Measurements from ENCODE around the gene MCTP2. TPM values are rescaled to one million over a fixed set of nuclear protein-coding genes. Genes with fewer than 3 reads are reported as not detected.

Gene MCTP2
- total and polyA plus RNA-seq, 2 of the 13 experiments (the other 11 are each of a cell fraction or from before 2014, with no cell fraction given) = 5.1 to 8.6 TPM

DNA sequence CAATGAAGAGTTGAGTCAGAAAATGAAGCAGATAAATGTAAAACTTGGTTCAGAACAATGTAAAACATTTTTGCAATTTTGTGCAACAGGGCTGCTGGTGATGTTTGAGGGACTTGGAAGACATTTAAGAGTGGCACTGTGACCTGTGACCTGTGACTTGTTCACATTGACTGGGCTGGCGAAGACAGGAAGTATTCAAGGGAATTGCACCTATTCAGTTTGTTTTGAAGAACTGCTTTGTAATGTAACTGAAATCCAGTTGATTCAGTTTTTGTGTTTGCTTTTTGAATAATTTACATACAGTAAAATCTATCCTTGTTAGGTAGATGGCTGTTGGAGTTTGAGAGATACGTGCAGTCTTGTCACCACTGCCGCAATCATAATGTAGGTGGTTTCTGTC is 35.4 kb downstream of the MCTP2 start:
- no peak overlapping the region for H2AFZ ChIP-seq (ENCODE audit: low read length)
- POLR2A ChIA-PET = no interaction called here

DNA sequence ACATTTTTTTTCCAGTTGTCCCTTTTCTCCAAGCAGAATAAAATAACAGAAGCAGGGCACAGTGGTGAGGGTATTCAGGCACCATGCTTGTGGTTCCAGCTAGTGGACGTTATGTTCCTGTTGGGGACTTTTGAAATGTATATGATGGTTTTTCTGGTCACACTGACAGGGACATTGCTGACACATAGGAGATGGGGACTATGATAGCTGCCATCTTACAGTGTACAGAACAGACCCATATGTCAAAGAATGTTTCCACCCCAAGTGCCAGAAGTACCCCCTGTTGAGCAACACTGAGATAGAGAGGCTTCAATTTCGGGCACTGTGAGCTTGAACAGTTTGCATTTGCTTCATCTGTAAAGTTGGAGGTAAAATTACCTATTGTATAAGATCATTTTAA is 38.6 kb downstream of the MCTP2 start:
- H3K27me3 ChIP-seq (ENCODE audit: control insufficient read depth in 1 of 2, insufficient read depth in 2 of 2, low read length in 2 of 2) = no peaks in the 10 kb centered on the region
- no peaks in the 10 kb centered on the region for H3K79me2 ChIP-seq (ENCODE audit: insufficient read depth, low read length)
- no peak overlapping the region for H3K27ac ChIP-seq (ENCODE audit: extremely low read length, insufficient read depth, low read length)
- no peak overlapping the region for H3K9ac ChIP-seq (ENCODE audit: insufficient read depth, low read depth, low read length)
- ChIA-PET CTCF (ENCODE audit: low intra/inter-chr PET ratio, low total read pairs) (no interaction called here), POLR2A (no interaction called here)
- no peak overlapping the region for H3K4me3 ChIP-seq (replicated peaks in 1 of 3; ENCODE audit: insufficient read depth in 1 of 3, low read depth in 2 of 3, low read length in 3 of 3)
- H3K4me1 ChIP-seq (ENCODE audit: insufficient read depth, low read length) = peaks cover 11% of the 10 kb centered on the region
- no peak for TF ChIP-seq CENPT (CRISPR knock-in tag; IDR thresholded peaks at IDR 0.05; ENCODE audit: low read depth)
- no peak for TF ChIP-seq KLF12 (CRISPR knock-in tag; IDR thresholded peaks at IDR 0.05; ENCODE audit: borderline replicate concordance)
- TF ChIP-seq GPN1 (CRISPR knock-in tag; IDR thresholded peaks at IDR 0.05; ENCODE audit: borderline replicate concordance) = no peak
- TF ChIP-seq GFI1 (CRISPR knock-in tag; IDR thresholded peaks at IDR 0.05; ENCODE audit: borderline replicate concordance) = no peak
- 46% methylated on average over 2 of the region's 2 CpGs for WGBS (ENCODE audit: low lambda C conversion rate)
- intact Hi-C loops (cut with micrococcal nuclease; ENCODE audit: unreplicated experiment) = no loop called here
- no peak overlapping the region for H3K4me2 ChIP-seq (ENCODE audit: low read depth, low read length)
- no peaks in the 10 kb centered on the region for H3K36me3 ChIP-seq (replicated peaks in 1 of 2; ENCODE audit: control insufficient read depth in 1 of 2, insufficient read depth in 2 of 2, low read length in 2 of 2)
- H3K9me3 ChIP-seq (ENCODE audit: low read length) = no peaks in the 10 kb centered on the region
- ATAC-seq (no peak), DNase-seq (ENCODE audit: low spot score) (no peak), FAIRE-seq (no peak)
- BruUV-seq (replicated peaks) = no TSS peak
- in situ Hi-C loops (cut with HindIII; ENCODE audit: extremely low pct_ligation_motif_present, low pct_unique_long_range_greater_than_20kb) = no loop called here
- H2AFZ ChIP-seq (ENCODE audit: low read length) = no peak overlapping the region
- no peaks in the 10 kb centered on the region for H4K20me1 ChIP-seq (ENCODE audit: insufficient read depth, low read length)

More for the DNA sequence above, 35.4 kb downstream of the MCTP2 start:
- DNase-seq (ENCODE audit: low spot score) (no peak), ATAC-seq (no peak), FAIRE-seq (no peak)
- Histone ChIP-seq H3K27ac (ENCODE audit: extremely low read length, insufficient read depth, low read length) (no peak overlapping the region), H3K4me2 (ENCODE audit: low read depth, low read length) (no peak overlapping the region), H3K4me3 (replicated peaks in 1 of 3; ENCODE audit: insufficient read depth in 1 of 3, low read depth in 2 of 3, low read length in 3 of 3) (no peak overlapping the region), H3K9ac (ENCODE audit: insufficient read depth, low read depth, low read length) (no peak overlapping the region), H3K36me3 (replicated peaks in 1 of 2; ENCODE audit: control insufficient read depth in 1 of 2, insufficient read depth in 2 of 2, low read length in 2 of 2) (no peaks in the 10 kb centered on the region), H3K27me3 (ENCODE audit: control insufficient read depth in 1 of 2, insufficient read depth in 2 of 2, low read length in 2 of 2) (no peaks in the 10 kb centered on the region), H4K20me1 (ENCODE audit: insufficient read depth, low read length) (no peaks in the 10 kb centered on the region), H3K79me2 (ENCODE audit: insufficient read depth, low read length) (no peaks in the 10 kb centered on the region), H3K4me1 (ENCODE audit: insufficient read depth, low read length) (peaks cover 11% of the 10 kb centered on the region), H3K9me3 (ENCODE audit: low read length) (no peaks in the 10 kb centered on the region)
- TF ChIP-seq ZKSCAN1 (IDR thresholded peaks at IDR 0.05; ENCODE audit: low read length) (no peak), NR2F6 (IDR thresholded peaks at IDR 0.05) (0 out of 2 replicates have a peak, but pooled peaks have one; percentile 13), NR2F6 (CRISPR knock-in tag; IDR thresholded peaks at IDR 0.05) (0 out of 2 replicates have a peak, but pooled peaks have one; percentile 39)
- in situ Hi-C loops (cut with HindIII; ENCODE audit: extremely low pct_ligation_motif_present, low pct_unique_long_range_greater_than_20kb) (no loop called here), intact Hi-C loops (cut with micrococcal nuclease; ENCODE audit: unreplicated experiment) (no loop called here)
- CTCF ChIA-PET (ENCODE audit: low intra/inter-chr PET ratio, low total read pairs) = no interaction called here
- no TSS peak for BruUV-seq (replicated peaks)
- 77% methylated on average over 3 of the region's 3 CpGs for WGBS (ENCODE audit: low lambda C conversion rate)

Data from HepG2 (cell line).